Mesenchymal stem cell (in vitro differentiated cells and primary cell): Measurements from ENCODE around the gene AGTPBP1.

Experiments used
- DNase-seq: peaks from one replicate; pipeline ENCODE4 v3.0.0-alpha.2; 2013
- H2AFZ ChIP-seq: one replicate; pipeline ENCODE4 v1.6.1; 2013; ENCODE audit warnings: low read depth, mild to moderate bottlenecking, control low read depth, inconsistent platforms, low read length, moderate library complexity
- H2AK5ac ChIP-seq: 2 replicates; pipeline ENCODE4 v1.6.1; 2013; ENCODE audit warnings: low read length, moderate library complexity, mild to moderate bottlenecking, inconsistent platforms; ENCODE audit not compliant: severe bottlenecking
- H2BK120ac ChIP-seq: one replicate; pipeline ENCODE4 v1.6.1; 2013; ENCODE audit warnings: low read depth, mild to moderate bottlenecking, inconsistent platforms, low read length, moderate library complexity
- H2BK12ac ChIP-seq, 2 experiments: one replicate each; pipeline ENCODE4 v1.6.1; 2013; ENCODE audit warnings: inconsistent platforms in 2 of 2, low read length in 2 of 2, mild to moderate bottlenecking in 2 of 2, moderate library complexity in 2 of 2, control low read depth in 1 of 2
- H2BK15ac ChIP-seq: one replicate; pipeline ENCODE4 v1.6.1; 2013; ENCODE audit warnings: mild to moderate bottlenecking, low read depth, inconsistent platforms; ENCODE audit not compliant: poor library complexity, severe bottlenecking
- H2BK5ac ChIP-seq: 2 replicates; pipeline ENCODE4 v1.6.1; 2013; ENCODE audit warnings: low read depth, mild to moderate bottlenecking, low read length, control low read depth, inconsistent platforms; ENCODE audit not compliant: poor library complexity, severe bottlenecking
- H3K14ac ChIP-seq, 2 experiments: one replicate each; pipeline ENCODE4 v1.6.1; 2013; ENCODE audit warnings: inconsistent platforms in 2 of 2, low read length in 2 of 2, control low read depth in 1 of 2, mild to moderate bottlenecking in 1 of 2, moderate library complexity in 1 of 2
- H3K18ac ChIP-seq, 2 experiments: one replicate each; pipeline ENCODE4 v1.6.1; 2013; ENCODE audit warnings: inconsistent platforms in 2 of 2, low read length in 2 of 2, control low read depth in 1 of 2, low read depth in 1 of 2, mild to moderate bottlenecking in 1 of 2
- H3K23ac ChIP-seq, 2 experiments: one replicate each; pipeline ENCODE4 v1.6.1; 2013; ENCODE audit warnings: inconsistent platforms in 2 of 2, low read length in 2 of 2, mild to moderate bottlenecking in 2 of 2, moderate library complexity in 2 of 2, control low read depth in 1 of 2
- H3K27ac ChIP-seq: 2 replicates; pipeline ENCODE4 v1.5.1; 2013; ENCODE audit warnings: mild to moderate bottlenecking, moderate library complexity, low read length, control low read depth, inconsistent platforms; ENCODE audit not compliant: poor library complexity, severe bottlenecking
- H3K27me3 ChIP-seq, 2 experiments: 2 replicates each; pipeline versions ENCODE4 v1.6.1 to v1.7.0; 2013; ENCODE audit warnings: low read length in 2 of 2, mild to moderate bottlenecking in 2 of 2, moderate library complexity in 2 of 2, control low read depth in 1 of 2, inconsistent platforms in 1 of 2; ENCODE audit not compliant: control insufficient read depth in 1 of 2, insufficient read depth in 1 of 2
- H3K36me3 ChIP-seq, 2 experiments: 2 replicates each; pipeline versions ENCODE4 v1.6.1 to v1.7.0; 2013; ENCODE audit warnings: low read length in 2 of 2, control low read depth in 1 of 2, inconsistent platforms in 1 of 2, low read depth in 1 of 2, mild to moderate bottlenecking in 1 of 2; ENCODE audit not compliant: insufficient read depth in 2 of 2, control insufficient read depth in 1 of 2
- H3K4ac ChIP-seq, 2 experiments: one replicate each; pipeline ENCODE4 v1.6.1; 2013; ENCODE audit warnings: inconsistent platforms in 2 of 2, low read length in 2 of 2, mild to moderate bottlenecking in 2 of 2, moderate library complexity in 2 of 2, control low read depth in 1 of 2, low read depth in 1 of 2
- H3K4me1 ChIP-seq: 2 replicates; pipeline ENCODE4 v1.6.1; 2013; ENCODE audit warnings: low read depth, low read length, control low read depth; ENCODE audit not compliant: control insufficient read depth, insufficient read depth
- H3K4me2 ChIP-seq: 2 replicates; pipeline ENCODE4 v1.6.1; 2013; ENCODE audit warnings: low read length, mild to moderate bottlenecking, inconsistent platforms; ENCODE audit not compliant: poor library complexity, severe bottlenecking
- H3K4me3 ChIP-seq, 2 experiments: 2 replicates each; pipeline versions ENCODE4 v1.5.1 to v1.7.0; 2013; ENCODE audit warnings: low read length in 2 of 2, mild to moderate bottlenecking in 2 of 2, control low read depth in 1 of 2, low read depth in 1 of 2; ENCODE audit not compliant: insufficient read depth in 1 of 2
- H3K79me1 ChIP-seq: replicated peaks from 2 replicates; pipeline ENCODE4 v1.6.1; 2013; ENCODE audit warnings: mild to moderate bottlenecking, control low read depth, low read length, inconsistent platforms; ENCODE audit not compliant: poor library complexity, severe bottlenecking
- H3K9ac ChIP-seq: 2 replicates; pipeline ENCODE4 v1.7.0; 2013; ENCODE audit warnings: mild to moderate bottlenecking, low read length, moderate library complexity
- H3K9me3 ChIP-seq: 2 replicates; pipeline ENCODE4 v1.7.0; 2013; ENCODE audit warnings: mild to moderate bottlenecking, low read length; ENCODE audit not compliant: control insufficient read depth
- H4K8ac ChIP-seq: one replicate; pipeline ENCODE4 v1.6.1; 2013; ENCODE audit warnings: inconsistent platforms, mild to moderate bottlenecking, low read length, moderate library complexity
- H4K91ac ChIP-seq: one replicate; pipeline ENCODE4 v1.6.1; 2013; ENCODE audit warnings: mild to moderate bottlenecking, low read length, inconsistent platforms
- WGBS: methylation state at CpG from one replicate; pipeline ENCODE4 v1.1.7; 2013; ENCODE audit warnings: mixed read lengths; 5-methylcytosine and 5-hydroxymethylcytosine counted together

AGTPBP1 gene

DNA sequence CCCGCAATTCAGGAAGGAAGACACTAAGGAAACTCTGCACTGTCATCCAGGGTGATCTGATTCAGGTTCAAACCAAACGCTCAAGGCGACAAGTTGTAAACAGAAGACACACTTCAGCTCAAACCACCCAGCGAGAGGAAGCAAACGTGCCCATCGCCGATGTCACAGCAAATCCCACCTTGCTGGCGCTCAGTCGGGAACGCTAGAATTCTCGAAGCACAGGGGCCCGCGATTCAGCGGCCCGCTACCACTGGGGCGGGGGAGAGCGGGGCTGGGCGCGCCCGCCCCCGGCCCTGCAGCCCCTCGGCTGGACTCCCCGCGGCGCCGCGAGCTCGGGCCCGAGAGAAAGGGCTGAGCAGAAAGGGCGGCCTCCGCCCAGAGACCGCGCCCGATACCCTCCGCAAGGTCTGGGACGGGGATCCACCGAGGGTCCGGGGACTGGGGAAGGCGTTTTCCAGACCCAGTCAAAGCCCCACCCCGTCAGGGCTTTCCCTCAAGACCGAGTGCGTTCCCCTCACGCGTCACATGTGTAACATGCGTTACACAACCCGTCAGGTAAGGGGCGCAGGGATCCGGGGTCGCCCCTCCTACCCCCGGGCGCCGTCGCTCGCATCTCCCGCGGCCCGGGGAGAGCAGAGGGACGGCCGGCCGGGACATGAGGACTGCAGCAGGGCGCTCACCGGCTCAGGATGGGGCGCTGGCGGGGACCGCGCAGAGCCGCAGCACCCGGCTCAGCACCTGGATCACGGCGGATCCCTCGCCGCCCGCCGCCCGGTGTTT, 469 bp downstream of the AGTPBP1 start:
- Histone ChIP-seq H3K4me1 (peaks cover 5% of the 10 kb centered on the region), H2BK15ac (no peak overlapping the region), H2BK12ac (peak overlapping the region in 1 of 2 experiments; percentile 10), H3K27ac (no peak overlapping the region), H3K79me1 (peaks cover 12% of the 10 kb centered on the region), H3K9ac (peak overlapping the region; percentile 89), H3K4me2 (peak overlapping the region; percentile 93), H3K23ac (peak overlapping the region in 1 of 2 experiments; percentile 96), H4K91ac (peak overlapping the region; percentile 85), H3K4ac (peak overlapping the region in 1 of 2 experiments; percentile 24), H4K8ac (peak overlapping the region; percentile 29), H2AK5ac (no peak overlapping the region), H2AFZ (peak overlapping the region; percentile 88), H3K18ac (peak overlapping the region; percentile 63 to 88), H3K9me3 (no peaks in the 10 kb centered on the region), H3K14ac (peak overlapping the region in 1 of 2 experiments; percentile 83), H2BK120ac (peak overlapping the region; percentile 68), H3K27me3 (peaks cover 4 to 25% of the 10 kb centered on the region in 2 experiments), H3K4me3 (peak overlapping the region; percentile 94 to 96), H2BK5ac (no peak overlapping the region), H3K36me3 (no peaks in the 10 kb centered on the region)
- under 1% methylated on average over 64 of the region's 75 CpGs for WGBS
- peak; percentile 65 for DNase-seq

GRCh38 chr9:85740787-85741094, 1.0 kb downstream of the AGTPBP1 start:
- H2BK120ac ChIP-seq, result no peak overlapping the region
- no peaks in the 10 kb centered on the region for H3K36me3 ChIP-seq
- peaks cover 12% of the 10 kb centered on the region for H3K79me1 ChIP-seq
- H3K23ac ChIP-seq, result no peak overlapping the region
- no peak overlapping the region for H2AK5ac ChIP-seq
- DNase-seq, result no peak
- no peak overlapping the region for H3K4ac ChIP-seq
- H3K4me1 ChIP-seq, result peaks cover 5% of the 10 kb centered on the region
- H3K9me3 ChIP-seq, result no peaks in the 10 kb centered on the region
- H3K9ac ChIP-seq, result peak overlapping the region; percentile 89
- no peak overlapping the region for H4K8ac ChIP-seq
- H2AFZ ChIP-seq, result peak overlapping the region; percentile 88
- no peak overlapping the region for H2BK5ac ChIP-seq
- H4K91ac ChIP-seq, result no peak overlapping the region
- H3K27me3 ChIP-seq, result peaks cover under 1 to 20% of the 10 kb centered on the region in 2 experiments
- peak overlapping the region; percentile 94 to 96 for H3K4me3 ChIP-seq
- peak overlapping the region; percentile 93 for H3K4me2 ChIP-seq
- H2BK15ac ChIP-seq, result no peak overlapping the region
- no peak overlapping the region for H3K27ac ChIP-seq
- WGBS, result 2% methylated on average over 8 of the region's 8 CpGs
- no peak overlapping the region for H2BK12ac ChIP-seq
- no peak overlapping the region for H3K14ac ChIP-seq
- no peak overlapping the region for H3K18ac ChIP-seq

GRCh38 chr9:85738509-85738908, 3.2 kb downstream of the AGTPBP1 start:
- Histone ChIP-seq H3K27ac (no peak overlapping the region), H3K27me3 (no peaks in the 10 kb centered on the region), H2BK12ac (no peak overlapping the region), H3K4ac (no peak overlapping the region), H3K18ac (no peak overlapping the region), H3K14ac (no peak overlapping the region), H4K91ac (no peak overlapping the region), H3K23ac (no peak overlapping the region), H3K9ac (no peak overlapping the region), H3K9me3 (no peaks in the 10 kb centered on the region), H3K36me3 (no peaks in the 10 kb centered on the region), H4K8ac (no peak overlapping the region), H2BK15ac (no peak overlapping the region), H3K4me2 (no peak overlapping the region), H3K79me1 (peaks cover 14% of the 10 kb centered on the region), H3K4me3 (no peak overlapping the region), H2BK120ac (no peak overlapping the region), H2BK5ac (no peak overlapping the region), H2AFZ (no peak overlapping the region), H3K4me1 (peaks cover under 1% of the 10 kb centered on the region), H2AK5ac (no peak overlapping the region)
- no peak for DNase-seq
- WGBS, result 91% methylated on average over 2 of the region's 2 CpGs

- Histone ChIP-seq H3K9me3 (no peaks in the 10 kb centered on the region), H2BK5ac (no peak overlapping the region), H3K18ac (no peak overlapping the region), H3K36me3 (no peaks in the 10 kb centered on the region), H3K79me1 (peaks cover 14% of the 10 kb centered on the region), H3K27ac (no peak overlapping the region), H4K91ac (no peak overlapping the region), H2BK120ac (no peak overlapping the region), H3K23ac (no peak overlapping the region), H3K27me3 (no peaks in the 10 kb centered on the region), H2BK12ac (no peak overlapping the region), H3K9ac (no peak overlapping the region), H4K8ac (no peak overlapping the region), H2BK15ac (no peak overlapping the region), H3K14ac (no peak overlapping the region), H3K4ac (no peak overlapping the region), H3K4me1 (no peaks in the 10 kb centered on the region), H3K4me2 (no peak overlapping the region), H2AK5ac (no peak overlapping the region), H2AFZ (no peak overlapping the region), H3K4me3 (no peak overlapping the region)
- no peak for DNase-seq
- 95% methylated on average over 3 of the region's 3 CpGs for WGBS
Observed at GRCh38 chr9:85737671-85738070, 4.1 kb downstream of the AGTPBP1 start.
